ENCODE measurements around the gene DNAH11.

- TF ChIP-seq, protein P1, sequence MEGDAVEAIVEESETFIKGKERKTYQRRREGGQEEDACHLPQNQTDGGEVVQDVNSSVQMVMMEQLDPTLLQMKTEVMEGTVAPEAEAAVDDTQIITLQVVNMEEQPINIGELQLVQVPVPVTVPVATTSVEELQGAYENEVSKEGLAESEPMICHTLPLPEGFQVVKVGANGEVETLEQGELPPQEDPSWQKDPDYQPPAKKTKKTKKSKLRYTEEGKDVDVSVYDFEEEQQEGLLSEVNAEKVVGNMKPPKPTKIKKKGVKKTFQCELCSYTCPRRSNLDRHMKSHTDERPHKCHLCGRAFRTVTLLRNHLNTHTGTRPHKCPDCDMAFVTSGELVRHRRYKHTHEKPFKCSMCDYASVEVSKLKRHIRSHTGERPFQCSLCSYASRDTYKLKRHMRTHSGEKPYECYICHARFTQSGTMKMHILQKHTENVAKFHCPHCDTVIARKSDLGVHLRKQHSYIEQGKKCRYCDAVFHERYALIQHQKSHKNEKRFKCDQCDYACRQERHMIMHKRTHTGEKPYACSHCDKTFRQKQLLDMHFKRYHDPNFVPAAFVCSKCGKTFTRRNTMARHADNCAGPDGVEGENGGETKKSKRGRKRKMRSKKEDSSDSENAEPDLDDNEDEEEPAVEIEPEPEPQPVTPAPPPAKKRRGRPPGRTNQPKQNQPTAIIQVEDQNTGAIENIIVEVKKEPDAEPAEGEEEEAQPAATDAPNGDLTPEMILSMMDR (IDR thresholded peaks at IDR 0.05): peak; percentile 11
- TF ChIP-seq EZH2 (IDR thresholded peaks at IDR 0.05): no peak
Measured at GRCh38 chr7:21945454-21946221, 402.8 kb downstream of the DNAH11 start, which contains the start of gene CDCA7L.

Measured in neural progenitor cell (in vitro differentiated cells).